Measurements from ENCODE around the gene EIF6.

EIF6 gene

GRCh38 chr20:35311822-35312221 lies 27.2 kb upstream of the EIF6 start:
- no peak for DNase-seq

- no peak for DNase-seq
Measured at GRCh38 chr20:35311409-35311808, 26.8 kb upstream of the EIF6 start.

GRCh38 chr20:35307666-35308653 lies 23.4 kb upstream of the EIF6 start:
- no peak for DNase-seq

- peak; percentile 26 for DNase-seq
Measured at GRCh38 chr20:35306931-35307517, 22.5 kb upstream of the EIF6 start.

- no peak for DNase-seq
Measured at GRCh38 chr20:35305682-35306556, 21.3 kb upstream of the EIF6 start.

GRCh38 chr20:35304956-35305355 lies 20.4 kb upstream of the EIF6 start:
- no peak for DNase-seq

- DNase-seq, result peak; percentile 89
Measured at GRCh38 chr20:35303735-35304491, 19.3 kb upstream of the EIF6 start.

- DNase-seq, result no peak
Measured at GRCh38 chr20:35303382-35303734, 18.8 kb upstream of the EIF6 start.

- DNase-seq, result no peak
Measured at GRCh38 chr20:35302421-35303335, 18.1 kb upstream of the EIF6 start.

GRCh38 chr20:35301426-35301825 lies 16.9 kb upstream of the EIF6 start:
- no peak for DNase-seq

- DNase-seq, result no peak
Measured at GRCh38 chr20:35300469-35301262, 16.1 kb upstream of the EIF6 start.

GRCh38 chr20:35299780-35300179 lies 15.2 kb upstream of the EIF6 start:
- DNase-seq, result no peak

GRCh38 chr20:35298264-35298663 lies 13.7 kb upstream of the EIF6 start:
- DNase-seq, result no peak

- no peak for DNase-seq
Measured at GRCh38 chr20:35297740-35298139, 13.2 kb upstream of the EIF6 start.

- no peak for DNase-seq
Measured at GRCh38 chr20:35297155-35297554, 12.6 kb upstream of the EIF6 start.

- DNase-seq, result no peak
Measured at GRCh38 chr20:35296101-35296554, 11.6 kb upstream of the EIF6 start.

- no peak for DNase-seq
Measured at GRCh38 chr20:35295674-35296073, 11.1 kb upstream of the EIF6 start.

- DNase-seq, result no peak
Measured at GRCh38 chr20:35295058-35295457, 10.5 kb upstream of the EIF6 start.

- DNase-seq, result no peak
Measured at GRCh38 chr20:35294293-35294685, 9.7 kb upstream of the EIF6 start.

All from retina (tissue), 1 donor.